Fibroblast of skin of left quadriceps (primary cell): ENCODE data around the gene ADAMTSL1.
"Not testable (repeated sequence)": the region's sequence is repeated elsewhere in the genome, so short reads cannot be mapped to it uniquely, and the experiment has no call there.

Source experiments
- DNase-seq, 2 experiments: peaks; one replicate each; pipeline ENCODE4 v3.0.0-alpha.2; 2013; ENCODE audit warnings: low read depth in 2 of 2

Gene ADAMTSL1

DNA sequence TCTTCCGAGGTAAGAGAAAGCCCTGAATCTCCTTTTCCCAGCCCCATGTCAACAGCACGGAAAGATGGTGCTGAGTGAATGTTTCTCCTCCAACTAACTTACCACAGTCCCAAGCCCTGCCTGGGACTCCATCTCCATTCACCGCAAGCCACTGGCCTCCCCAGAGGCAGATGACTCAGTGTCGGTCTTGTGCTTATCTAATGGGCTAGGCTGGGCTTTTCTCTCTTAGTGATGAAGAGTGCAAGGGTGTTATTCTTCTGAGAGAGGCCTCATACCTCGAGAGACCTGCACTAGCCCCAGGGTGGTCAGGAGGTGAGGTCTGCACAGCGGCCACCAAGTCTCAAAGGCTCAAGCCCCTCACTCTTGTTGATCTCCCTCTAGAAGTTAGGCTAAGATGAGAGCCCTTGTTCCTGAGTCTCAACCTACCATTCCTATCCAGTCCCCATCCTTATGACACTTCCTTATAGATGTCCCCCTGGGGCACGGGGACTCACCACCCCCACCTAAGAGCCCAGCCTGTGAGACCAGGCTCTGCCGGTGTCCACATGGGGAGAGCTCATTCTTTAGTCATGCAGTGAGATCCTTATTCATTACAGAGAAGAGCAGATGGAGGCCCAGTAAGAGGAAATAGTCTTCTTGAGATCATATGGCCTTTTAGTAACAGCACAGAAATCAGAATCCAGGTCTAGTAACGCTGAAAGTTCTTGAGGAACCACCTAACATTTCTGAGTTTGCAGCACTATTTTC is 432.1 kb downstream of the ADAMTSL1 start:
- DNase-seq = no peak

DNA sequence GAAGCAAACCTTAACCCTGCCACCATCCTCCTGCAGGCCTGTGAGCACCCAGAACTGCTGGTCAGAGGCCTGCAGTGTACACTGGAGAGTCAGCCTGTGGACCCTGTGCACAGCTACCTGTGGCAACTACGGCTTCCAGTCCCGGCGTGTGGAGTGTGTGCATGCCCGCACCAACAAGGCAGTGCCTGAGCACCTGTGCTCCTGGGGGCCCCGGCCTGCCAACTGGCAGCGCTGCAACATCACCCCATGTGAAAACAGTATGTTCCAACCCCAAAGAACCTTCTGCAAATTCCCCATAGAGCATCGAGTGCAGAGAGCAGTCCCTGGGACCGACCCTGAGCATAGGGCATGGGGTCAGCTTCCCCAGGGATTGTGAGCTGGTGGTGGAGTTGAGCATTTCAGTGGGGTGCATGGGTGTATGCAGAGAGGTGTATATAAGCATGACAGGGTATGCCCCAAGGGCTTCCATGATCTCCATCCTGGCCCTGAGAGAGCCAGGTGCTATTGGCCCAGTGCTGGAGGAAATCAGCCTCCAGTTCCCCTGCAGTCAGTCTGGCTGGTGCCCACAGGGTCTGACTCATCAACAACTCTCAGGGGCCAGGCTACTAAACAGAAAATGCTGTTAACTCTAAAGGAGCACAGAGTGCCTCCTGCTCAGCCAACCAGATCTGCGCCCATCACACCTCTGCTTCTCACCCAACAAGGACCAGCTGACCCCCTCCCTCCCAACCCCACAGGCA is 432.9 kb downstream of the ADAMTSL1 start:
- no peak for DNase-seq

DNA sequence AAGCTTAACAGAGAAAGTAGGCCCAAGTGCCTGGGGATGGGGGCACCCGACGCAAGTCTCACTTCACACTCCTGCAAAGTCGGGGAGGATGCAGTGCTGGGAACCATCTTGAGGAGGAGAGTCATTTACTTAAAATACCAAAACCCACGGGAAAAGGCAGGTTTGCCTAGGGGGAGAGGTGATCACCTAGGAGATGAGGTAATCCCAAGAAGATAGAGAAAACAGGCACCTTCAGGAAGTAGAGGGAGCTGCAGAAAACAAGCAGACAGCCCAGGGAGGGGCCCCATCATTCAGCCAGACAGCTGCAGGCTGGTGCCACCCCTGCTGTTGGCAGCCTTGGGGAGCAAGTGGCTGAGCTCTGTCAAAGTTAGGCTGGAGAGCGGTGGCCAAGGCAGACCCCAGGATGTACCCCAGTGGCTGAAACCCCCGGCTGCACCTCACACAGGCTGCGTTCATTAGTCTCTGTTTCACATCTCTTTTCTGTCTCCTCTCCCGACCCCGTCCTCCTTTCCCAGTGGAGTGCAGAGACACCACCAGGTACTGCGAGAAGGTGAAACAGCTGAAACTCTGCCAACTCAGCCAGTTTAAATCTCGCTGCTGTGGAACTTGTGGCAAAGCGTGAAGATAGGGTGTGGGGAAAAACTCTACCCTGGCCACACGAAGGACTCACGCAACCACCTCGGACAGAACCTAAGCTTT is 434.1 kb downstream of the ADAMTSL1 start:
- DNase-seq = no peak

DNA sequence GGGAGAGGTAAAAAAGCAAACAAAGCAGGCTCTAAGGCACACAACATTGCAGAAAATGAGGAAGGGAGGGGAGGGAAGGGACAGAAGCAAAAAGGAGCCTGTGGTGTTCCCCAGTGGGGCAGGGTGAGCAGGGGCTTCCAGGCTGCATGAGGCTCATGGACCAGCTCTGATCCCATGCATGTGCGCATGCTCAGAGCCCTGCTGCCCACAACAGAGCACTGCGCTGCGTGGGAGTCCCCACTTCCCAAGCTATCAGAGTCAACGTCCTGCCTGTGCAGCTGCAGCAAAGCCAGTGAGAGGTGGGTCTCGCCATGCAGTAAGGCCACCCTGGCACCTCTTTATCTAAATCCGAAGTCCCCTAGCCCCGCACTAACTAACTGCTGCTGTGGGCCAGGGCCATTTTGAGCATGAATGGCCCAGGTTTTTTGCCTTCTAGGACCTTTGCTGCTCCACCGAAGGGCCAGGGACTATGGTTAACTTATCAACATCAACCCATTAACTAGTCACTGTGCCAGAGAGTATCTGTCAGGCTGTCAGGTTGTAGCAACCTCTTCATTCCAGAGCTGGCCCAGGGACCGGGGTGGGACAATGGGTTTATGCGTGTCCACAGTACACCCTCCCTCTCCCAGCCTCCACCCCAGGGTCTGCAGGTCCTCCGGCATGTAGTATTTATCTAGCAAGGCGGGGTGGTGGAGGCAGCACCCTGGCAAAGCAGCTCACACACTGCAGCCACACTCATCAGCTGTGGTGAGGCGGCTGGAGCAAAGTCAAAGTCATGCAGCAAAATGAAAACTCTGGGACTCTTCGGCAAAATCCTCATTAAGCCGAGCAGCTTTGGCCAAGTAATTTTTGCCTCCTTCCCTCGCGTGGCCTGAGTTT is 435.4 kb downstream of the ADAMTSL1 start:
- no peak for DNase-seq

DNA sequence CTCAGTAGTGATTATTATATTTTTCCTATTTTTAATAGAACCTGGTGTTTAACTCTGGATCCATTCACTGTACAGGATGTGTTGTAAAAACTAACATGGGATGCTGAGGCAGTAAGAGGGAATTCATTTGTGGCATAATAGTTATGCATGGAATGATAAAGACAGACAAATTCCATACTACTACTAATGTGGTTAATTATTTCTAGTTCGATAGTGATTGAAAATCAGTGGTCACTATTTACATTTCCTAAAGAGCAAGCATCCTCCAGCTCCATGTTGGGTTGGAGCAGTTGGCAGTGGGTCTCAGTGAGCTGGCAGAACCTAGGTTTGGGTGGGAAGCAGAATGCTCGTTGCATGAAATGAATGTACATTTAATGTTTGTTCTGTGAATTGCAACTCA is 436.5 kb downstream of the ADAMTSL1 start:
- no peak for DNase-seq

DNA sequence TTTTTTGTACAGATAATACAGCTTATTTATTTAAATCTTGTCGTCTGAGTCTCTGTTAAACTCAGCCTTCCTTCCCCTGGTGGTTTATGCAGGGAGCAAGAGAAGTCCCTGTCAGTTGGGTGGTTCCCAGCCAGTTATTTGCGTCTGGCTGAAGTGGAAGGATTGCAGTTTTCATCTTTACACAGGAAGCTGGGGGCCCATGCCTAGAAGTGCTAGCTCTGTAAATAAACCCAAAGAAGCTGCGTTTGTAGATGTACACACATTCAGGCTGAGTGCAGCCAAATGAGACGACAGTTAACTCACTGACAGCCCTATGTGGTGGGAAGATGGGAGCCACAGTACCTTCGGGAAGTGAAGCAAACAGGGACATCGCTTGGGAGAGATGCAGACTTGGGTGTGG is 437.0 kb downstream of the ADAMTSL1 start:
- no peak for DNase-seq

DNA sequence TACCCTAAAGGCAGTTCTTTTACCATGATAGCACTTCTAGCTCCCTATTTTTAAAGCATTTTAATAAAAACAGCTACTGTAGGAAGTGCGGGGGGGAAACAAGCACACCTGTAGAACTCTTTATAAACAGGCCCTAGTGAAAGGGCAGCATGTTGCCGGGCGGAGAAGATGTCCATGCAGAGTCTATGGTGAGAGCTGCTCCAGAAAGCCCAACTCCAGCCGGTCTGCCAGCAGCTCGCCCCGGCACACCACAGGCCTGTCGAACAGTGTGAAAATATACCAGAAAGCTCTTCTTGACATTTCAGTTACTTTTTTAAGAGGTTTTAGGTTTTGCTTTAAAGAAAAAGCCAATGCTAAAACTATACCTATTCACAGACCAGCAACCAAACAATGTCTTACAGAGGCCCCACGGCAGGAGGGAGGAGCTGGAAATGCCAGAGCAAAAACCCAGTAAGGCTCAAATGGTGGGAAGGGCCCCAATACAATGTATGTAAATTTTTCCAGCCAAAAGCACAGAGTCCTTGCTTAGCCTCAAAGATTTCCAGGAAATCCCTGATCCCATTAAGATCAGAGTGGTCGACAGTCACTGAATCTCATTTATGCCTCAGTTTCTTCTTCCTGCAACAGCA is 437.9 kb downstream of the ADAMTSL1 start:
- no peak for DNase-seq

DNA sequence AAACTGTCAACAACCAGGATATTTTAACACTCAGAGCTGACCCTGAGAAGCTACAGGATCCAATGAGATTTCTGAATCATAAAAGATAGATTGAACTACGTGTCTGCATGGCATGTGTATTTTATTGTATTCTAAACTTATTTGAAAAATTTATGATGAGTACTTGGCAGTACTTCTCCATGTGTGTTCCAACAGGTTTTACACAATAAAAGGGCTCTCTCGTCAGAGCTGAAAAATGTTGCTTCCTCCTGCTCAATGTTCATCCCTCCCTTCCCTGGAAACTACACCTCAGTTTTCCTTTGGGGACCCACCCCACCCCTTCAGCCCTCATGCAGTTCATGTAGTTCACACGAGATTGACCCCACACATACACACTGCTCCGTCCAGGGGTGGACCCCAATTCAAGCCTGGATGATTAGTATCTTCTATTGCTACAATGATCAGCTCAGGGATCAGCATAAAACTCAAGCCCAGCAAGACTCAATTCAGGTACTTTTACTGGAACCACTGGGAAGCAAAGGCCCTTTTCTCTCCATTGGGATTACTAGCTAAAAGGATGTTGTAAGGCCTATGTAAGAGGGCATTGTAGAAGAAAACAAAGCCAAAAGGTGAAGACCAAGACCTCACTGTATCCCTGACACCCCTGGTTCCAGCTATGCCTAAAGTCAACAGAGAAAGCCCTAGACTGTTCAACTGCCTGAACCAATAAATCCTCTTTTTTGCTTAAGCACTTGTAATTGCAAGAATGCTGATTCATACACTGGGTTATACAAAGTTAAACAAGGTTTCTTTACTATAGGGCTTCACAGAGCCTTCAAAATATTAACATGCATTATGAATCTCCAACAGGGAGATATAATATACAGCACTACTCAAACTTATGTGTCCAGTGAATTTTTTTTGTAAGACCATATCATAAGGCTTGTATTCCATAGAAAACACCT is 446.5 kb downstream of the ADAMTSL1 start:
- DNase-seq = peak; percentile 46 to 52

DNA sequence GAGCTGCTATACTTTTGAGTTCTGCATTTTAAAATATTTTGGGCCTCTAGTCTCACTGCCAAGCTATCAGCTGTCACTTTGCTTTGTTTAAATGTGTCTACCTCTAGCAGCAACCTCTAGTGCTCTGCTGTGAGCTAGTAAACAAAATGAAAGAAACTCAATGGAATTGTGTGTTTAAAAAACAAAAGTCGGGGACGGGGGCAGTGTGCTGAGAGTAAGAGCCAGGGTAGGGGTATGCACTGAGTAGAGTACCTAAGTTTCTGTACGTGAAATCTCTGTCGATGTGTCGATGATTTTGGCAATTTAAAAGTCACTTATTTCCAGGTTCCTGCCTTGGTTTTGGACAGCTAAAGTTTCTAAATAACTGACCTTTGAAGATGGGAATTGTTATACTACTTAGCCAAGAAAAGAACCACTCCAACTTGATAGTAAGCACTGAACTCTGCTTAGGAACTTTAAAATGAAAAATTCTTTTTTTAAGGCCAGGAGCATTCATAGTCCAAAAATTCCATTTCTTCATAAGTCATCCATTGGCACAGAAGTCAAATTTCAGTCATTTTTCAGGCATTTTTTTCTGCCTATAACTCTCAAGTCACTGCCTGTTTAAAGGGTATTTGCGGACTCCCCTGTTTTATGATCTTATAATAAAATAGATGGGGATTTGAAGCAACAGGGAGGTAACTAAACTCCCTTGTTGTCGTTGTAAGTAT is 447.6 kb downstream of the ADAMTSL1 start:
- no peak for DNase-seq

DNA sequence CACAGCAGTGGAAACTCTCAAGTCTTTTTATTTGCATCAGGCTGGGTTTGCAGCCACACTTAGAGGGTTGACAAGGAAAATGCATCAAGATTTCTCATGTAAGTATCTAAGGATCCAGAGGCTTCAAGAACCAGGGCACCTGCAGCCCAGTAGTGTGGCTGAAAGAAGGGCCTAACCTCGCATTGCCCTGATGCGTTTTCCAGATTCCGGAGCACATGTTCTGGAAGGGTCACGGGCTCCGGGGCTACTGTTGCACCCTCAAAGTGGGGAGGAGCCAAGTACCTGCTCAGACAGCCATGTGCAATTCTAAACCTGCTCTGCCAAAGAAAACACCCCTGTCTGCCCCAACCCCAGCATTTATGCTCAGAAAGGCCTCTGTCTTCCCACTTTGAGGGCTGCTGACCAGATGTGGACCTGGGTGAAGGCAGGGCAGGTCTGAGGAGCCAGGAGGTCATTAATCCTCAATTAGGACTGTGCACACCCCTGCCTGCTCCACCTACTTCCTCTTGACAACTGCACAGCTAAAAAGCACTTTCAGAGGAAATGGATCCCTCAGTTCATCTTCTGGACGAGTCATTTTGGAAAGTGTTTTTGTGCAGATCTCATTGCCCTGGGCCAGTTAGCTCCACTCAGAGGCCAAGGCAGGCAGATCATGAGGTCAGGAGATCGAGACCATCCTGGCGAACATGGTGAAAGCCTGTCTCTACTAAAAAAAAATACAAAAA is 448.4 kb downstream of the ADAMTSL1 start:
- DNase-seq = no peak

DNA sequence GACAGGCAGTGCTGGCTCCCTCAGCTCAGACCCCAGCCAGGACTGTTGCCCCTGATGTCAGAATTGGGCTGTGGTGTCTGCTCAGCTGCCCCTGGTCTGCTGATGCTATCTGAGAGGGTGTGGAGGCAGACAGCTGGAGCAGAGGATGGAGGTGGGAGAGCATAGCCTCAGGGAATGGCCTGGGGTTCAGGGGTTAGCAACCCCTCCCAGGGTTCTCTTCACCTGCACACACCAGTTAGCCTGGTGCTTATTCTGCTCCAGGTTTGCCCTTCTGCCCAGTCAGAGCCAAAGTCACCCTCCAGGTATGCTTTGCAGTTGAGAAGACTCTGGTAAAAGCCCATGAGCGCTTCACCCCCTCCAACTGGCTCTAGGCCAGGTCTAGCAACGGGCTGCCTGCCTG is 449.2 kb downstream of the ADAMTSL1 start:
- DNase-seq = no peak

DNA sequence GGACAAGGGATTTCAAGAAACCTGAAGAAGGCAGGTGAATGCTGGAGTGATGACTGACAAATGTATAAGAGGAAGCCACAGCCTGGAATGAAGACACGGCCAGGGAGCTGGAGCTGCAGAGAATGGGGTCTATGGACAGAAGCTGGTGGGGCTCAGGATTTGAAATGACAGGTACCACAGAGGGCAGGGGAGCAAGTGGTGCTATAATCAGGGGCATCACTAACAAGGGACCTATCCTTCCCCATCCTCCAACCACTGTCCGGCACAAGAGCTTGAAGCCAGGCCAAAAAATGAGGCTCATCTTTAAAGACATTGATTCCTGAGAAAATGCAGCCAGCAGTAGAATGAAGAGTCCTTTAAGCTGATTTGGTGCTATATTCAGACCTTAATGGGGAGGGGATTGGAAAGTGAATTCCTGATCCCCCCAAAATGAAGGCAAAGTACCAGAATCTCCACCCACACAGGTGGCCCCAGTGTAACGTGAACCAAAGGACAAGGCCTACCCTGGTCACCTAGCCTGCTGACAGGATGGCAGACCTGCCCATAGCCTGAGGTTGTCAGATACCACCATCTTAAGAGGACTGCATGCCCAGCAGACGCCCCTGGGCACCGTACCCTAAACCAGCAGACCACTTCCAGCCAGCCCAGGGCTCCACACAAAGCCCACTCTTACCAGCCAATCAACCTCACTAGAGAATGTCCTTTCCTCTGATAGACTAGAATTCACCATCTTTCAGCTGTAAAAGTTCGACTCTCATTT is 449.9 kb downstream of the ADAMTSL1 start:
- DNase-seq = no peak

DNA sequence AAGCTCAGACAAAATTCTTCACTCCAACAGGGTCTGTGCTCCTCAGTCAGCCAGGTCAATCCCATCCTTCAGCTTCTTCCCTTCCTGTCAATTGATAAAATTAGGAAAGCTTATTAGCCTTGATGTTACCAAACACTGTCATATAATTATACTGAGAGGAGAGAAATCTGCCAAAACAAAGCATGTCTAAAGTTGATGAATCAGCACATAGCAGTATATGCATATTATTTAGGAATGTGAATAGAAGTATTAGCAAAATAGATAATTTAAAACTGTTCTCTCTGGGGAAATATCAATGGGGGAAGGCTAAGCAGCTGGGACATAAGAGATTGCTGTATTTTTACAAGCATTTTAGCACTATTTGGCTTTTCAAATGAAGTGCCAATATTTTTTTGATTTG is 451.9 kb downstream of the ADAMTSL1 start:
- no peak for DNase-seq

DNA sequence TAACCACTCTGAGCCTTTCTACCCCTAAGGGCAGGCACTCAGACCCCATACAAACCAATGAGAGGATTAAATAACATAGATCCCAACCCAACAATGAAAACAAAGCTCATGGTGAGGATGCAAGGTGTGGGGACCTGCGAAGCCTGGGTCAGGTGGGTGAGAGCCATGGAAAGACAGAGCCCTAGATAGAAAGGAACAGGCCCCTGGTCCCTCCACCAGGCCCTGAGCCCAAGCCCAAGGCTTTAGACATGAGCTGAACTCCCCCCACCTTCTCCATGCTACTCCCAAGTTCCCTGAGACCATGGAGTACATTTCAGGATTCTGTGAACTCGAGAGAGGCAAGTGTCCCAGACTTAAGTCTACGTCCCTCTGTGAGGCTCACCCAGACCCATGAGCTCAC is 452.6 kb downstream of the ADAMTSL1 start:
- DNase-seq = no peak

DNA sequence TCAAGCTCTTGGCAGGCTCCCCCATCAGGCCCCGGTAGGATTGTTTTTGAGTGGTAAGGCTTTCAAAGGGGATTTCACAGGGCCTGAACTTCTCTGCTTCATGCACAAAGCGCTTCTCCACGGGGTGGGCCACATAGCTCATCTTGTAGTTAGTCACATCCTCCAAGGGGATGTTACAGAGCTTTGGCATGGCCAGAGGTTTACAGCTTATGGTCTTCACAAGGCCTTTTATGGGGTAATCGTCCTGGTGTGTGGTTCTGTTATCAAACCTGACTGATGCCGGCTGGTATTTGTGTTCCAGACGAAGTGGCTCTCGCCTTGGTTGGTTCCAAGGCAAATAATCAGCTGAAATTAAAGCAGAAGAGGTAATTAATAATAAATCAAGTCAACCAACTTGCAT is 454.8 kb downstream of the ADAMTSL1 start:
- DNase-seq = no peak

DNA sequence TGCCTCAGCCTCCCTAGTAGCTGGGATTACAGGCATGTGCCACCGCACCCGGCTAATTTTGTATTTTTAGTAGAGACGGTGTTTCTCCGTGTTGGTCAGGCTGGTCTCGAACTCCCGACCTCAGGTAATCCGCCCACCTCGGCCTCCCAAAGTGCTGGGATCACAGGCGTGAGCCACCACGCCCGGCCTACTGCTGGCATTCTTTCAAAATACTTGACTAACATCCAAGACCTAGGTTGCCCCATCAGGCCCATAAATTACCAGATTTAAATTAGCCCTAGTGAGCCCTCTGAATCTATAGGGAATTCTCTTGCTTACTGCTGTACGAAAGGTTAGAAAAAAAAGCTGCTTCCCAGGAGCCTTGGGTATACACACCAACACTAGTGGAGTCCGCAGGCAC is 456.7 kb downstream of the ADAMTSL1 start:
- not testable (repeated sequence) for DNase-seq

DNA sequence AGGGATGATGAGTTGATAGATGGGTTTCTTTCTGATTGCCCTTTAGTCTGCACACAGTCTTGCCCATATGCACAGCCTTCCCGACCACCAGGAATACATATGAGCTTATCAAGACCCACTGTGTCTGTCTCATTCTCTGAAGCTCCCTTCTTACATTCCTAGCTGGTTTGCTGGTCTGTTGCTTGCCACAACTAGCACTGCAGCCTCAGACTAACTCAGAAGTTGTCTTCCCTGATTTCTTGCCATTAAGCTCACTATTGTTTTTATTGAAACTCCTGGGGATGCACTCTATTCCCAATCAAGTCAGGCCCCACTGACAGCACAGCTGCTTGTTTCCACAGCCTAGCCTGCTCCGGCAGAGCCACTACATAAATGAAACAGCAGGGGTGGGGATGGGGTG is 461.6 kb downstream of the ADAMTSL1 start:
- DNase-seq = no peak
